Keratinocyte (primary cell): Measurements from ENCODE around the gene ATP2B1.

Experiments used
- EZH2 ChIP-seq: IDR thresholded peaks from one replicate; pipeline ENCODE4 v1.6.1; 2012; ENCODE audit warnings: inconsistent platforms, mild to moderate bottlenecking, low read length, moderate library complexity
- TF ChIP-seq, protein P1 (sequence below), 3 experiments: IDR thresholded peaks in 1 of 3; conservative IDR thresholded peaks in 1 of 3; optimal IDR thresholded peaks in 1 of 3; 2 replicates in 2 of 3; 3 replicates in 1 of 3; pipeline versions ENCODE3 to v1.5.1; 2011; ENCODE audit warnings: low read length in 3 of 3, mild to moderate bottlenecking in 3 of 3, moderate library complexity in 2 of 3, control low read depth in 1 of 3, inconsistent platforms in 1 of 3; ENCODE audit not compliant: insufficient read depth in 2 of 3; ENCODE audit errors: extremely low read depth in 1 of 3

DNA sequence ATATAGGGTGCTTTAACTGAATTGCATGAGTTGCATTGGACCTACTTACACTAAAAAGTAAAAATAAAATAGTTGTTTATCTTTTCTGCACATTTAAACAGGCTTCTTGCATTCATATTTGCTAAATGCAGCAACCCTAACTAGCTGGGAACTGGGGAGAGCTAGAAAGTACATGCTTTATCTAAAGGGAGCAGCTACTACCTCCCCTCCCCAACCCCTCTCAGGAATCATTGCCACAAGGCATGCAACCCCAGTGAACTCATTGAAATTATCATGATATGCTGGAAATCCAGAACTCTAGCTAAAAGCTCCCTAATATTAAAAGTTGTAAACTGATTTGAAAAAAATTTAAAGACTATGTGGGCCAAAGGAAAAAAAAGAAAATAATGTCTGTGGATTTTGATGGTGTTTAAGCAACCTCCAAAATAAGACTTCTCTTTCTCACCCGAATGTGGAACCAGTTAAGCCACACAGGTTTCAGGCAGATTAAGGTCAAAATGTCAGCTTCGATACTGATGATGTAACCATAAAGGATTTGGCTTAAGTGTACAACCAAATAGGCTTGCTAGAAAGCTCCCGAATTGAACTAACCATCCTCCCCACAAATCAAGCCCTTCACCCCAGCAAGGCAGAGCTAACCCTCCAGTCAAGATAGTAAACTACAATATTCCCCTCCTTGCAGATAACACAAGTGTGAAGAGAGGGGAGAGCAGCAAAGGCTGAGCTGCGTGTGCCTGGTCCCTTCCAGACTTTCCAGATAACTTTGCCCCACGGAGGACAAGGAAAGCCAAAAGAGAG lies 169.0 kb downstream of the ATP2B1 start:
- TF ChIP-seq, protein P1, sequence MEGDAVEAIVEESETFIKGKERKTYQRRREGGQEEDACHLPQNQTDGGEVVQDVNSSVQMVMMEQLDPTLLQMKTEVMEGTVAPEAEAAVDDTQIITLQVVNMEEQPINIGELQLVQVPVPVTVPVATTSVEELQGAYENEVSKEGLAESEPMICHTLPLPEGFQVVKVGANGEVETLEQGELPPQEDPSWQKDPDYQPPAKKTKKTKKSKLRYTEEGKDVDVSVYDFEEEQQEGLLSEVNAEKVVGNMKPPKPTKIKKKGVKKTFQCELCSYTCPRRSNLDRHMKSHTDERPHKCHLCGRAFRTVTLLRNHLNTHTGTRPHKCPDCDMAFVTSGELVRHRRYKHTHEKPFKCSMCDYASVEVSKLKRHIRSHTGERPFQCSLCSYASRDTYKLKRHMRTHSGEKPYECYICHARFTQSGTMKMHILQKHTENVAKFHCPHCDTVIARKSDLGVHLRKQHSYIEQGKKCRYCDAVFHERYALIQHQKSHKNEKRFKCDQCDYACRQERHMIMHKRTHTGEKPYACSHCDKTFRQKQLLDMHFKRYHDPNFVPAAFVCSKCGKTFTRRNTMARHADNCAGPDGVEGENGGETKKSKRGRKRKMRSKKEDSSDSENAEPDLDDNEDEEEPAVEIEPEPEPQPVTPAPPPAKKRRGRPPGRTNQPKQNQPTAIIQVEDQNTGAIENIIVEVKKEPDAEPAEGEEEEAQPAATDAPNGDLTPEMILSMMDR (optimal IDR thresholded peaks at IDR 0.05 in 1 of 3, IDR thresholded peaks at IDR 0.05 in 1 of 3, conservative IDR thresholded peaks at IDR 0.05 in 1 of 3; ENCODE audit: extremely low read depth in 1 of 3, insufficient read depth in 2 of 3, low read length in 3 of 3): no peak
- no peak for TF ChIP-seq EZH2
